Liver (tissue), 3 donors: ENCODE measurements around the gene EHD1.

ENCODE experiments used
- ATF3 ChIP-seq: IDR thresholded peaks from 2 replicates; pipeline ENCODE4 v1.6.1; 2016; ENCODE audit warnings: antibody characterized with exemption
- CTCF ChIP-seq: fragments of 150-350 bp; IDR thresholded peaks from 2 replicates; pipeline ENCODE4 v1.5.1; 2017; ENCODE audit warnings: improper control_type of control experiment, low read depth, low read length; ENCODE audit not compliant: missing input control
- TAF1 ChIP-seq: conservative IDR thresholded peaks from 2 replicates; pipeline ENCODE4 v1.6.1; 2016; ENCODE audit warnings: antibody characterized with exemption, mild to moderate bottlenecking
- ZBTB33 ChIP-seq: IDR thresholded peaks from 2 replicates; pipeline ENCODE4 v1.6.1; 2016; ENCODE audit warnings: antibody characterized with exemption
- donor health status: healthy.
- donor health status: healthy.

- TF ChIP-seq ZBTB33 (no peak), CTCF (no peak), TAF1 (no peak), ATF3 (no peak)
These were observed 30.1 kb downstream of the EHD1 start for GRCh38 chr11:64848214-64848825.
